GM18909 (cell line): ENCODE data around the gene SPATA31C1.
"Not testable (repeated sequence)": the region's sequence is repeated elsewhere in the genome, so short reads cannot be mapped to it uniquely, and the experiment has no call there.

ENCODE experiments used
- ATAC-seq: cut with Tn5 transposase; IDR thresholded peaks from one replicate; pipeline ENCODE4 v1.9.1; 2021; ENCODE audit warnings: mild to moderate bottlenecking; ENCODE audit not compliant: unreplicated experiment, poor library complexity

Gene SPATA31C1

GRCh38 chr9:87917662-87918061, at the start of gene SPATA31C1:
SPATA31C1 (plus strand) TSS chr9:87917962.
- not testable (repeated sequence) for ATAC-seq

GRCh38 chr9:87868175-87868574, 49.6 kb upstream of the SPATA31C1 start:
- ATAC-seq, result no peak

- no peak for ATAC-seq
Measured at GRCh38 chr9:87868635-87869034, 49.1 kb upstream of the SPATA31C1 start.

GRCh38 chr9:87869082-87869481, 48.7 kb upstream of the SPATA31C1 start:
- no peak for ATAC-seq

- no peak for ATAC-seq
Measured at GRCh38 chr9:87871425-87872078, 46.2 kb upstream of the SPATA31C1 start.

GRCh38 chr9:87872079-87872624, 45.6 kb upstream of the SPATA31C1 start:
- ATAC-seq, result no peak

GRCh38 chr9:87873607-87874303, 44.0 kb upstream of the SPATA31C1 start:
- ATAC-seq, result no peak

- no peak for ATAC-seq
Measured at GRCh38 chr9:87874304-87874623, 43.5 kb upstream of the SPATA31C1 start.

- no peak for ATAC-seq
Measured at GRCh38 chr9:87875060-87875459, 42.7 kb upstream of the SPATA31C1 start.

GRCh38 chr9:87875831-87876545, 41.8 kb upstream of the SPATA31C1 start:
- no peak for ATAC-seq

GRCh38 chr9:87876708-87877107, 41.1 kb upstream of the SPATA31C1 start:
- no peak for ATAC-seq

- no peak for ATAC-seq
Measured at GRCh38 chr9:87878989-87879511, 38.7 kb upstream of the SPATA31C1 start.

- ATAC-seq, result no peak
Measured at GRCh38 chr9:87880116-87880515, 37.6 kb upstream of the SPATA31C1 start.

GRCh38 chr9:87880683-87881082, 37.1 kb upstream of the SPATA31C1 start:
- no peak for ATAC-seq

- no peak for ATAC-seq
Measured at GRCh38 chr9:87882627-87883026, 35.1 kb upstream of the SPATA31C1 start, which contains the start of gene SPATA31E1. SPATA31E1 (plus strand) TSS chr9:87882877; CDS start chr9:87882892, 15 bp downstream.

GRCh38 chr9:87883274-87883673, 34.5 kb upstream of the SPATA31C1 start:
- ATAC-seq, result no peak

GRCh38 chr9:87883990-87884389, 33.8 kb upstream of the SPATA31C1 start:
- no peak for ATAC-seq

GRCh38 chr9:87884578-87885459, 32.9 kb upstream of the SPATA31C1 start:
- no peak for ATAC-seq

GRCh38 chr9:87885484-87886189, 32.1 kb upstream of the SPATA31C1 start:
- ATAC-seq, result no peak
